ENCODE results near the gene TPGS2. TPM values are rescaled to one million over a fixed set of nuclear protein-coding genes. Genes with fewer than 3 reads are reported as not detected.
"Not testable (repeated sequence)": the region's sequence is repeated elsewhere in the genome, so short reads cannot be mapped to it uniquely, and the experiment has no call there.

TPGS2 gene
- polyA plus RNA-seq, 1 experiment, result 302 TPM

GRCh38 chr18:36766836-36767235 is 62.0 kb downstream of the TPGS2 start:
- ChIA-PET CTCF (interaction anchor here (1.0 to 1.4 kb wide), 2 partner anchors 9 to 78 kb away, joined by 3 to 4 read pairs; no protein-coding TSS in a partner anchor), POLR2A (no interaction called here)
- no peak for DNase-seq (ENCODE audit: low read depth, low spot score)
- Histone ChIP-seq H3K9me3 (ENCODE audit: control insufficient read depth, insufficient read depth, low read length) (peaks cover 7% of the 10 kb centered on the region), H3K27ac (ENCODE audit: low read depth, low read length) (no peak overlapping the region), H3K4me3 (ENCODE audit: low read depth, low read length) (no peak overlapping the region), H3K27me3 (ENCODE audit: control insufficient read depth, insufficient read depth, low read length) (no peaks in the 10 kb centered on the region)
- no peak for TF ChIP-seq CTCF (IDR thresholded peaks at IDR 0.05; ENCODE audit: low read depth, low read length)

- H3K27ac ChIP-seq (ENCODE audit: low read depth, low read length); POLR2A ChIA-PET; H3K4me3 ChIP-seq (ENCODE audit: low read depth, low read length); DNase-seq (ENCODE audit: low read depth, low spot score); H3K27me3 ChIP-seq (ENCODE audit: control insufficient read depth, insufficient read depth, low read length); CTCF ChIA-PET; H3K9me3 ChIP-seq (ENCODE audit: control insufficient read depth, insufficient read depth, low read length): not testable (repeated sequence)
Measured at GRCh38 chr18:36762965-36763364, 65.8 kb downstream of the TPGS2 start.

- CTCF ChIA-PET, result interaction anchor here (0.8 to 1.0 kb wide), 2 partner anchors 9 to 74 kb away, joined by 3 to 4 read pairs; no protein-coding TSS in a partner anchor
- DNase-seq (ENCODE audit: low read depth, low spot score), result no peak
- no peaks in the 10 kb centered on the region for H3K27me3 ChIP-seq (ENCODE audit: control insufficient read depth, insufficient read depth, low read length)
- no peaks in the 10 kb centered on the region; the same call in none of the 2 replicates for H3K9me3 ChIP-seq (ENCODE audit: control insufficient read depth, insufficient read depth, low read length)
- TF ChIP-seq CTCF (IDR thresholded peaks at IDR 0.05; ENCODE audit: low read depth, low read length), result no peak
- POLR2A ChIA-PET, result no interaction called here
- no peak overlapping the region for H3K27ac ChIP-seq (ENCODE audit: low read depth, low read length)
- H3K4me3 ChIP-seq (ENCODE audit: low read depth, low read length), result no peak overlapping the region
Measured at GRCh38 chr18:36762074-36762473, 66.7 kb downstream of the TPGS2 start.

- no peak for DNase-seq (ENCODE audit: low read depth, low spot score)
- Histone ChIP-seq H3K9me3 (ENCODE audit: control insufficient read depth, insufficient read depth, low read length) (no peaks in the 10 kb centered on the region; the same call in none of the 2 replicates), H3K27ac (ENCODE audit: low read depth, low read length) (no peak overlapping the region), H3K4me3 (ENCODE audit: low read depth, low read length) (no peak overlapping the region), H3K27me3 (ENCODE audit: control insufficient read depth, insufficient read depth, low read length) (no peaks in the 10 kb centered on the region)
- ChIA-PET POLR2A (no interaction called here), CTCF (interaction anchor here (5.4 kb wide), 1 partner anchor 73 kb away, joined by 62 read pairs; no protein-coding TSS in a partner anchor)
- TF ChIP-seq CTCF (IDR thresholded peaks at IDR 0.05; ENCODE audit: low read depth, low read length), result no peak
Measured at GRCh38 chr18:36761186-36761698, 67.6 kb downstream of the TPGS2 start.

- Histone ChIP-seq H3K4me3 (ENCODE audit: low read depth, low read length) (no peak overlapping the region), H3K27me3 (ENCODE audit: control insufficient read depth, insufficient read depth, low read length) (no peaks in the 10 kb centered on the region), H3K27ac (ENCODE audit: low read depth, low read length) (no peak overlapping the region), H3K9me3 (ENCODE audit: control insufficient read depth, insufficient read depth, low read length) (no peaks in the 10 kb centered on the region; the same call in none of the 2 replicates)
- CTCF ChIA-PET, result interaction anchor here (5.4 kb wide), 1 partner anchor 73 kb away, joined by 62 read pairs; no protein-coding TSS in a partner anchor
- TF ChIP-seq CTCF (IDR thresholded peaks at IDR 0.05; ENCODE audit: low read depth, low read length), result no peak
- no peak for DNase-seq (ENCODE audit: low read depth, low spot score)
- POLR2A ChIA-PET, result no interaction called here
Measured at GRCh38 chr18:36760598-36760997, 68.2 kb downstream of the TPGS2 start.
